HG03039 (cell line): ENCODE data around the gene STARD13.
A peak's percentile ranks its signal among the peaks of the same experiment; 100 is the strongest.

ENCODE experiments used
- ATAC-seq: cut with Tn5 transposase; IDR thresholded peaks from one replicate; pipeline ENCODE4 v1.9.1; 2021; ENCODE audit warnings: mild to moderate bottlenecking, moderate library complexity; ENCODE audit not compliant: unreplicated experiment

The STARD13 gene, protein sequence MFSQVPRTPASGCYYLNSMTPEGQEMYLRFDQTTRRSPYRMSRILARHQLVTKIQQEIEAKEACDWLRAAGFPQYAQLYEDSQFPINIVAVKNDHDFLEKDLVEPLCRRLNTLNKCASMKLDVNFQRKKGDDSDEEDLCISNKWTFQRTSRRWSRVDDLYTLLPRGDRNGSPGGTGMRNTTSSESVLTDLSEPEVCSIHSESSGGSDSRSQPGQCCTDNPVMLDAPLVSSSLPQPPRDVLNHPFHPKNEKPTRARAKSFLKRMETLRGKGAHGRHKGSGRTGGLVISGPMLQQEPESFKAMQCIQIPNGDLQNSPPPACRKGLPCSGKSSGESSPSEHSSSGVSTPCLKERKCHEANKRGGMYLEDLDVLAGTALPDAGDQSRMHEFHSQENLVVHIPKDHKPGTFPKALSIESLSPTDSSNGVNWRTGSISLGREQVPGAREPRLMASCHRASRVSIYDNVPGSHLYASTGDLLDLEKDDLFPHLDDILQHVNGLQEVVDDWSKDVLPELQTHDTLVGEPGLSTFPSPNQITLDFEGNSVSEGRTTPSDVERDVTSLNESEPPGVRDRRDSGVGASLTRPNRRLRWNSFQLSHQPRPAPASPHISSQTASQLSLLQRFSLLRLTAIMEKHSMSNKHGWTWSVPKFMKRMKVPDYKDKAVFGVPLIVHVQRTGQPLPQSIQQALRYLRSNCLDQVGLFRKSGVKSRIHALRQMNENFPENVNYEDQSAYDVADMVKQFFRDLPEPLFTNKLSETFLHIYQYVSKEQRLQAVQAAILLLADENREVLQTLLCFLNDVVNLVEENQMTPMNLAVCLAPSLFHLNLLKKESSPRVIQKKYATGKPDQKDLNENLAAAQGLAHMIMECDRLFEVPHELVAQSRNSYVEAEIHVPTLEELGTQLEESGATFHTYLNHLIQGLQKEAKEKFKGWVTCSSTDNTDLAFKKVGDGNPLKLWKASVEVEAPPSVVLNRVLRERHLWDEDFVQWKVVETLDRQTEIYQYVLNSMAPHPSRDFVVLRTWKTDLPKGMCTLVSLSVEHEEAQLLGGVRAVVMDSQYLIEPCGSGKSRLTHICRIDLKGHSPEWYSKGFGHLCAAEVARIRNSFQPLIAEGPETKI

DNA sequence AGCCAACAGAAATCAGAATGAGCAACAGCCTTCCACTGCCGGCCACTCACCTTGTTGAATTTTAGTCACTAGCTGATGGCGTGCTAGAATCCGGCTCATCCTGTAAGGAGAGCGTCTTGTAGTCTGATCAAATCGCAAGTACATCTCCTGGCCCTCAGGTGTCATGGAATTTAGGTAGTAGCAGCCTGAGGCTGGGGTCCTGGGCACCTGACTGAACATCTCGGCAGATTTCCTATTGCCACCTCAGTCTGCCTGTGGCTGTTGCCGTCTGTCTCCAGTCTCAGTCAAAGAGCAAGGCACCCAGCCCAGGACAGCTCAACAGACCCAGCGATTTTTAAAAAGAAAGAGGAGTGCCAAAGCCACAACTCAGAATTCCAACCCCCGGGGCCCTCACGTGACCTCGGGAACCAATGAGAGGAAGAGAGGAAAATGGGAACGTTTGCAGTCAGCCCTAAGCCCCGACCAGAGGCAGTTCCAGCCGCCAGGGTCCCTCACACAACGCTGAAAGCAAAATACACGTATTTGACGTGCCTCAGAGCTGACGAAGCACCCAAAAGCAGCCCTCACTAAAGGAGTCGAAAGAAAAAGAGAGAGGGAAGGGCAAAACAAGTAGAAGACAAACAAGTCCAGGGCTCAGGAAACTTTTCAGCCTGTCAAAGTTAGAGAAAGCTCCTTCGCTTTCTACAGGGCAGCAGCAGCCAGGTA, at the start of gene STARD13:
TSS of gene STARD13 (minus strand) at position 336 of the 705 bp plus-strand sequence. CDS start at position 219, 117 bp downstream.
- ATAC-seq: peak; percentile 81

DNA sequence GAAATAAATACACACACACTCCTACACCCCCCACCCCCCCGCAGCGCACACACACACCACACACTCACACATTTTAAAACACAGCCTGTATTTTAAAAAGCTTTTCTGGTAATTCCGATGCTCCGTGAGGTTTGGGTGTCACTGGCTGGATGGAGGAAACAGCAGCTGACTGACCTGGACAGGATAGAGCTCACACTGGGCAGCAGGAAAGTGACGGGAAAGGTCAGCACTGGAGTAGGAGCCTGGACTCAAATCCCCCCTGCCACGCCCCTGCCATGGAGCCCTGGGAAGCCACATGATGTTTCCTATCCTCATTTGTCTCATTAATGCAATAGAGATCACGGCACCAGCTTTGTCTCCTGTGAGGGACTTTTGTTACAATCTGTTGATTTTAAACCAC, 49.3 kb upstream of the STARD13 start:
- no peak for ATAC-seq

DNA sequence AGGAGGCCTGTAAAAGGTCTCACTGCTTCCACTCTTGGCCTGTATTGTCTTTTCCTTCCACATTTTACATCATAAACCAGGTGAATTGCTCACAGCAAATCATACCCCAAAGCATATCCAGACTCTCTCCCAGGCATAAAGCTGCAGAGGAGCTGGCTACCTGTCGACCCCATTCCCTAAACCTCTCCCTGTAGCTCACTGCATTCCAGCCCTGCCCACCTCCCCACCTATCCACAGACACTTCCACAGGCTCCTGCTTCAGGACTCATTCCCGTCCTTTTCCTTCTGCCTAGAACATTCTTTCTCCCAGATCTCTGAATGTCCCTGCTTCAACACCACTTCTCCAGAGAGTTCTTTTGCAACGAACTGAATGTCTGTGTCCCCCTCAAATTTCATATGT, 46.4 kb upstream of the STARD13 start:
- ATAC-seq: no peak

DNA sequence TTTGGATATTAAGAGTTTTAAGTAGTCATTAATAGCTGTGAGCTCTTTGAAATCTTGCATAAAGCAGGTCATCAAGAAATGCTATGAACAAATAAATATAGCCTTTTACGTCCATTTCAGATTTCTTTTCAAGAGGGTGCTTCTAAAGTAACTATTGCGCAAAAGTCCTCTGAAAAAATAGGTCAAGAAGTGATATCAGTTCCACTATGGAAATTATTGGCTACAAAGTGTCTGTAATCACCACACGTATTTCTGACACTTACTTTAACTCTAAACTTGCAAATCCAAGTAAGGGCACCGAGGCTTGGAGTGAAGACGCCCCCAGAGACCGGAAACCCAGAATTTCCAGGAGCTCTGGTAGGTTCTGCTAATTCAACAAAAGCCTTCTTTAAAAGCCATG, 44.9 kb upstream of the STARD13 start:
- ATAC-seq: no peak

DNA sequence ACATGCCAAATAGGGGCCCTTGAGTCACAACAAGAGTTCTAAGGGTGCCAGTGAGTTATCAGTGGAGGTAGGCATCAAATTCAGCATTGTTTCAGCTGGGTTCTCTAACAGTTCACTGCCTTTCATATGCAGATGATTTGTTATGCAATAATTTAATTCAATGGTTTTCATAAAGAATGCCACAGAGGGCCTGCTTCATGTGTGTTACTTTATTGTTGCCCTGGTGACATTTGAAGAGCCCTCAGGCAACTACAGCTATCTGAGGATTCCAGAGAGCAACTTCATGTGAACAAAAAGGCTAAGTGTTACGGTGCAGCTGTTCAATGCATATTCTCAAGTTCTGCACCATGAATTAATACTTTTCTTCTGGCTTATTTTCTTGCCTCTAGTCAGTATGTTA, 43.1 kb upstream of the STARD13 start:
- no peak for ATAC-seq

DNA sequence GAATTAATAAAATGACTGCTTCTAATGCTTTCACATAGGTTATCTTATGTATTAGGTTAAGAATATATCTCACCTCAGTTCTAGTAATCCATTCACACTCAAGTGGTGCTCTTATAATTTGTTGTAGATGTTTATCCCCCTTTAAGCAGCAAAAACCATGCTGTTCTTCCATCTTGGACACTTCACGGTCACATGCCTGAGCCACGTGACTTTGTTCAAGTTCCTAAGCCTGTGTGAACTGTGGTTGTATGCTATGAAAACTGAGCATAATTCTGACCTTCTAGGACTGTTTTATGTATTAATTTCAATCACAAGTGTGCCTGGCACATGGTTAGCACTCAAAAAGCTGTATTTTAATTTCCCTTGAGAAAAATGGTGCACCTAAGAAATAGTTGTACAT, 41.2 kb upstream of the STARD13 start:
- ATAC-seq: no peak

DNA sequence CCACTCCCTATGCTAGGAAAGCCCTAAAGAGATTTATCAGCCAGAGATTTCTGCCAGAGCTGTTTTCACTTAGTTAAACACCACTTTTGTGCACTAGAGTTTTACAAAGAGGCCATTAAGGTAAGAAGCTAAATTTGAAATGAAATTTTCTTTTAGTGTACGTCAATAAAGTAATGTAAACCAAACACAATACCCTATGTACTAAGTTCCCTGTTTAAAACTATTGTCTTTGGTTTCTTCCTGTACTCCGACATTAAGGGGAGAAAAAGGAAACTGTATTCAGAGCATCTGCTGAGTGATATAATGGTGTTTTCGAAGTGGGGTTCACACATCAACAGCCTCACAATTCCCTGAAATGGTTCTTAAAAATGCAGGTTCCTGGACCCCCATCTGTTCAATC, 40.7 kb upstream of the STARD13 start:
- ATAC-seq: no peak

DNA sequence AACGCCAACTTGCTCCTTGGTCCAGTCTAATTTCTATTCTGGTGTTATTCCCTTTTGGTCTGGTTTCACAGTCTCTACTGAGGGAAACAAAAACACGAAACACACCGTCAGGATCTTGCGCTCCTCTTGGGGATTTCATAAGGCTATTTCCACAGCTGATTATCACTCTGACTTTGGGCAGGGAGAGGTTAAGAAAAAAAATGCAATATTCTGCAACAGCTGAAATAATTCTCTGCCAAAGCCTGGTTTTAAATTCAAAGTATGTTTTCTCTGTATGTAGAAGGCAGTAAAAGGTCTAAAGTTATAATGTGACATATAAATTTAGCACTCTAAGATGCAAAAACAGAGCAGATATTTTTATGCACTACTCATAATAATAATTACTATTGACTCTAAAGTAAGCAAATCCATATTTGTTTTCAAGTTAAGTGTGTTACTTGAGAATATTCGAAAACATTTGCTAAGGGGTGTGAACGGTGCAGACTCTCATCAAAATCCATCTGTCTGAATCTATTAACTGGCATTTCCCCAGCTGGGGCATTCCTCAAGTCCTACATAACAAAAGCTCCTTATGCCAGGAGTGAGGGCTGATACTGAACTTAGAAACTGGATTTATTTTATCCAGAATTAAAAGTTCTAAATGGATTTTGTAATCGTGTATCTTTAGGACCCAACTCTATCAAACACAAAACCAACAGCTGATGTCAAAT, 38.4 kb upstream of the STARD13 start:
- ATAC-seq: no peak

DNA sequence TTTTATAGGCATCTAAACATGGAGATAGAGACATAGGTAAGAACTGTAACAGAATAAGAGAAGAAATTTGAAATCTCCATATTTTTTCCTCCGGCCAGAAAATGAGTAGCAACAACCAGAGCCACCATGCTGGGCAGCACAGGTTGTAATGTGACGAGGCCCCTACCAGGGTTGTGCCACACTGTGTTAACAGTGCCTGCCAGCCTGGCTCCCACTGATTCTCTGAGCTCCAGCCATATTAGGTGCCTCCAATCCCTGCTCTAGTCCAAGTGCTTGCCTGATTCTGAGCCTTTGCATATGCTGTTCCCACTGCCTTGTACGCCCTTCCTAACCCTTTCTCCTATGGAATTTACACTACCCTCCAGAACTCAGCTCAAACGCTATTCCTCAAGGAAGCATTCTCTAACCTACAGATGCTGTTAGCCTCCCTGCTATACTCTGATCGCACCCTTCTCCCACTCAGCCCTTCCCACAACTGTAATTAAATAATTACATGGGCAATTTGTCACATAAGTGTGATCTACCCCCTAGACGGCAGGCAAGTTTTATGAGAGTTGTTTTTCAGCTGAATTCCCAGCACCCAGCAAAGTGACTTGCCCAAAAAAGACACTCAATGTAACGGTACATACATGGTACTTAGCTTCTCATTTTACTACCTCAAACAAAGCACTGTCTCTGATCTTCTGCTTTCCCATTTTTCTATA, 37.6 kb upstream of the STARD13 start:
- no peak for ATAC-seq

DNA sequence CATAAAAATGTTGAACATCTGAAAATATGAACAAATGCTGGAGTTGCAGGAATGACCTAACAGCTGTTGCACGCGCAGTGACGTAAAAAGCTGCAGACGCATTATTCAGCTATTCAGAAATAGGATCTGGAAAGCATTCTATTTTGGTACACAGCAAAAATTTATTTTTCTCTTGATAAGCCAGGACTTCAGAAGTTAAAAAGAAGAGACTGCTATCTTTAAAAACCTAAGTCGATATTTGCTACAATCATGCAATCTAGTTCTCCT, 36.9 kb upstream of the STARD13 start:
- no peak for ATAC-seq

DNA sequence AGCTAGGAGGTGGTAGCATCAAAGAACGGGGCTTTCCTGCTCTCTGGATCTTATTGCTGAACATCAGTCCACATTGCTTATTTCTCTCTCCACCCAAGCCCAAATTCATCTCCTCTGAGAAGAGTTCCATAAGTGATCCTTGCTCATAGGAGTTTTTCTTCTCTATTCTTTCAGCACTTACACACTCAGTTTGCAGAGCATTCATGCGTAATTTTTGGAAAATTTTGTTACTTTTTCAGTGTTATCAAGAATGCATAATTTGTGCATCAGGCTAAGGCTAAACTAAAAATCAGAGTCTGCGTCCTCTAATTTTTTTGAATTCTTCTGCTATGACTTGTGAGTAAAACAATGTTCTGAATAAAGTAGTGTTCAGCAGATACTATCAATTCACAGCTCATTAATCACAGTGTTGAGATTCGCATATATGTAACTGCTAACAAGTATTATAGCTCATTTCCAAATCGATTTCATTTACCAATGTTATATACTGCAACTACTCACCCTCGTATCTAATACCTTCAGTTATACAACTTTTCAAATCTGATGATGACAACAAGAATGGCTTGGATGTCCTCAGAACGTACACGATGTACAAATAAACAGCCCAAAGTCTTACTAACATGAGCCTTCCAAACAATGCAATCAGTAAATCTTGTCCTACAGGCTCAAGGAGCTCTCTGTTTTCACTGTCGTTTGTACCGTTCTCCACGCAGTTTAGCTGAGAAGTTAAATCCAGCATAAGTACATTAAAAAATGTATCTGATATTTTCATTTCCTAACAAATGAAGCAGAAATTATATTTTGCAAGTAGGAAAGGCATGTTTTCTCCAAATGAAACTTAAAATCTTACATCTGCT, 36.4 kb upstream of the STARD13 start:
- no peak for ATAC-seq

DNA sequence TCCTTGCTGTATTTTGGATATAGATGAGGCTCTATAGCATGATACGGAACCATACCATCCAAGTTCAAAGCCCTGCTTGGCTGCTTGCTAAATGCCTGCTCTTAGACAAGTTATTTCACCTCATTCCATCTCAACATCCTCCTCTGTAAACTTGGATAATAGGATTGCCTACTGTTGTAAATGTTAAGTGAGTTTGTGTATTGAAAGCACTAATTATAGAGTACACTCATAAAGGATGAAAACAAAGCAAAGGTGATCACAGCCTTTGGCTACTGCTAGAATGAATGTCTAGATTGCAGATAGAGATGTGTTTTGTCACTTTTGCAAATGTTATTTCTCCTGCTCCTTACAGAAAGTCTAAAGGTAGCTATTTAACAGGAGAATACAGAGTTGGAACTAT, 34.3 kb upstream of the STARD13 start:
- no peak for ATAC-seq

DNA sequence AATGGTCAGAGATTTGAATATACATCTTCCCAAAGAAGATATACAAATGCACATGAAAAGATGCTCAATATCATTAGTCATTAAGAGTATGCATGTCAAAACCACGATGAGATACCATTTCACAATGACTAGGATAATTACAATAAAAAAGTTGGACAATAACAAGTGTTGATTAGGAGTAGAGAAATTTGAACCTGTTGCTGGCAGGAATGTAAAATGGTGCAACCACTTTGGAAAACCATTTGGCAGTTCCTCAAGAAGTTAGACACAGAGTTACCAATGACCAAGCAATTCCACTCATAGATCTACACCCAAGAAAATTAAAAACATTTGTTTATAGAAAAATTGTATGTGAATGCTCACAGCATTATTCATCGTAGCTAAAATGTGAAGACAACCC, 33.2 kb upstream of the STARD13 start:
- ATAC-seq: no peak

DNA sequence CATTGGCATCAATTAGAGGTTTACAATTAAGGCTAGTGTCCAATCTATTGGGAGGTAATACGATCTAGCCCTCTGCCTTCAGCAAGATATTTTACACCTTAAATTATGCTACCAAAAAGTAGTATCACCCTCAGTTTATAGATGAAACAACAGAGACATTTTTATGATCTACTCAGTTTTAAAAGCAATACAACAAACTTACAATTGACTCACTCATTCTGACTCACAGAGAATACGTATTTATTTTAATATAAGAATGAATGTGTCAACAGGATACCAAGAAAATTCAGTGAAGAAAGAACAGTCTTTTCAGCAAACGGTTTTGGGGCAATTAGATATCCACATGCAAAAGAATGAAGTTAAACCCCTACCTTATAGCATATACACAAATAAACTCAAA, 32.5 kb upstream of the STARD13 start:
- no peak for ATAC-seq

DNA sequence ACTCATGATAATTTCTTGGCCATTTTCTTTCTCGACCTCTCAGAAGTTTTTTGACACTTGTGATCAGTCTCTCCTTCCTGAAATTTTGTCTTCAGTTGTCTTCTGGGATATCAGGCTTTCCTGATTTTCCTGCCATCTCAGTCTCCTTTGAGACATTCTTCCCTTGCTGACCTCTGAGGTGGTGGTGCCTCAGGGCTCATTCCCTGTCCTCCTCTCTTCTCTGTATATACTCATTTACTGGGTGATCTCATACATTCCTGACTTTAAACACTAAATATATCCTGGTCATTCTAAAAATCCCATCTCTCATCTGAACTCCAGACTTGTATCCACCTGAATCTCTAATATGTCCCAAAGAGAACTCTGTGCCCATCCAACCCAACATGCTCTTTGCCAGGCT, 31.3 kb upstream of the STARD13 start:
- ATAC-seq: no peak

DNA sequence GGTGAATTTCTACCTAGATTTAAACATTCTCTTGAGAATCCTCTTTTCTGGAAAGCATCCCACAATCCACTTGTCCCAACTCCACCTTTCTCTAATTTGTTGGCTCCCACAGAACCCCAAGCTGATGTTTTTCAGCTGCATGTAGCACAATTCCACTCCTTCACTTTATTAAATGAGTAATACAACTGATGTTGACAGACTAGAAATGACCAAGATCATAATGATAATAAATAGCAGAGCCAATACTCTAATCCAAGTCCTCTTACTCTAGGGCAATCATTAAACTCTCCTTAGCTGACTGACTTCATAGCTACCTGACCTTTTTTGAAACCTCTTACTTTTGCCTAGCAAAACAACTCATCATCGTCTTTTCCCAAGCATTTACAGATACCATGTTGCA, 27.9 kb upstream of the STARD13 start:
- ATAC-seq: no peak

DNA sequence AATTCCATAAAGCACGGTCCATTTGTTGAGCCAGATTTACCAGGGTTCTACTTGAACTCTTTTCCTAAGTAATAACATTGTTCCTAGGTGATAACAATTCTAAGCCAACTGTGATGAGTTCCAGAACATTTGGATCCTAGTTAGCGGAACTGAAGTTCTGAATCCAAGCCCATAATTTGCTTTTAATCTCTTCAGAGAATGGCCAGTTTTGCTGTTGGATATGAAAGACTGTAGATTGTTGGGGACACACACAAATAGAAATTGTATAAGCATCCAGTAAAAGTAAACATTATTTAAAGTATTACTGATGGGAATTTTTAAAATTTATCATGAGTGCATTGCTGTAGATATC, 27.3 kb upstream of the STARD13 start:
- no peak for ATAC-seq

DNA sequence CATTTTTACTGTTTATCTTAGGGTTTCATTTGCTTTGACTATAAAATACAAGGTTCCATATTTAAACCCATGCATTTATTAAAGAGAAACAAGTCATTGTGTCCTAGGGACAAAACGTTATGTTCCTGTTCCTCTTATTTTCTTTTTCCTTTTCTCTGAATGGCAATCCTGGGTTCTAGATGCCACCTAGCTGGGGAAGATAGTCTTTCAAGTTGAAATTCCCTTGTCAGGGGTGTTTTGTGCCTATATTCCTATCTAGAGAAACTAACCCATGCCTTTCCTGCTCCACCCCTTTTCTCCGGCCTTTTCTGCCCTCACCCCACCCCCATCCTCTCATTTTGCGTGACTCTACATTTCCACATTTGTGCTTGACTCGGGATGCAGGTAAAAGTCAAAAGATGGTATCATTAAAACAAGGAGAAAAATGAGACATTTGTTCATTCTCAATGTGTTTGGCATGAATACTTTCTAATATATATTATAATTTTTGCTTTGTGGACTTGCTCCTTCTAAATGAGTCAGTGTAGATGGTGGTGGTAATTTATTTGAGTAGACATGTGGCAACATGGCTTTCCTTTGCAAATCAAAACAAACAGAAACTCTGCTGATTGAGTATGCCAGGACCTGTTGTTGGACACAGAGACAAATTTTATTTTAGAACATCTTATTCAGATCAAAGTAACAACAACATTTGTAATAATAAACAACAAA, 26.8 kb upstream of the STARD13 start:
- ATAC-seq: no peak

DNA sequence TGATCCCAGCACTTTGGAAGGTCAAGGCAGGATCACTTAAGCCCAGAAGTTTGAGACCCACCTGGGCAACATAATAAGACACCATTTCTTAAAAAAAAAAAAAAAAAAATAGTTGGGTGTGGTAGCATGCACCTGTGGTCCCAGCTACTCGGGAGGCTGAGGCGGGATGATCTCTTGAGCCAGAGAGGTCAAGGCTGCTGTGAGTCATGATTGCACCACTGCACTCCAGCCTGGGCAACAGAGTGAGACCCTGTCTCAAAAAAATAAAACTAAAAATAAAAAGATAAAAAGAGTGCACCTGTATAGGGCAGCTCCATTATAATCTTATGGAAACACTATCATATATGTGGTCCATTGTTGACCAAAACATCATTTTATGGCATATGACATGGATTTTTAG, 25.5 kb upstream of the STARD13 start:
- no peak for ATAC-seq
